Glutamatergic neuron (in vitro differentiated cells): ENCODE data around the gene NAA15. TPM values are rescaled to one million over a fixed set of nuclear protein-coding genes. Genes with fewer than 3 reads are reported as not detected.
A peak's percentile ranks its signal among the peaks of the same experiment; 100 is the strongest.

ENCODE experiments used
- DNase-seq: peaks from one replicate; pipeline ENCODE4 v3.0.0; 2022
- H3K27ac Mint-ChIP-seq: one replicate; pipeline ENCODE4 v1.8.0; 2020; ENCODE audit warnings: mild to moderate bottlenecking, mixed read lengths, inconsistent platforms; ENCODE audit not compliant: unreplicated experiment
- H3K27me3 Mint-ChIP-seq: one replicate; pipeline ENCODE4 v1.8.0; 2020; ENCODE audit warnings: mild to moderate bottlenecking, moderate library complexity, mixed read lengths, inconsistent platforms; ENCODE audit not compliant: unreplicated experiment
- H3K36me3 Mint-ChIP-seq: one replicate; pipeline ENCODE4 v1.8.0; 2020; ENCODE audit warnings: mild to moderate bottlenecking, mixed read lengths, inconsistent platforms; ENCODE audit not compliant: unreplicated experiment
- H3K4me1 Mint-ChIP-seq: one replicate; pipeline ENCODE4 v1.8.0; 2020; ENCODE audit warnings: mild to moderate bottlenecking, low read depth, mixed read lengths, inconsistent platforms; ENCODE audit not compliant: unreplicated experiment
- H3K4me3 Mint-ChIP-seq: one replicate; pipeline ENCODE4 v1.8.0; 2020; ENCODE audit warnings: mild to moderate bottlenecking, mixed read lengths, inconsistent platforms; ENCODE audit not compliant: unreplicated experiment
- H3K9me3 Mint-ChIP-seq: one replicate; pipeline ENCODE4 v1.8.0; 2020; ENCODE audit warnings: mild to moderate bottlenecking, moderate library complexity, mixed read lengths, inconsistent platforms; ENCODE audit not compliant: unreplicated experiment
- total RNA-seq: library from RNA; stranded (reverse); fragmentation: NEBNext Ultra II Directional; extraction: Animal tissue kit (Norgen Biotek cat#: 25700); gene quantifications from one replicate; pipeline ENCODE4 v1.2.1, GENCODE V29; 2021; ENCODE audit not compliant: unreplicated experiment
- TF ChIP-seq, protein P1 (sequence below): fragments of 200-600 bp; sonication (generic); IDR thresholded peaks from one replicate; pipeline ENCODE4 v1.5.0; 2021; ENCODE audit not compliant: partially characterized antibody, unreplicated experiment

Gene NAA15
- total RNA-seq, 1 donor from 2014 or later, result 44.9 TPM

- no peak overlapping the region for H3K27ac Mint-ChIP-seq
- TF ChIP-seq, protein P1, sequence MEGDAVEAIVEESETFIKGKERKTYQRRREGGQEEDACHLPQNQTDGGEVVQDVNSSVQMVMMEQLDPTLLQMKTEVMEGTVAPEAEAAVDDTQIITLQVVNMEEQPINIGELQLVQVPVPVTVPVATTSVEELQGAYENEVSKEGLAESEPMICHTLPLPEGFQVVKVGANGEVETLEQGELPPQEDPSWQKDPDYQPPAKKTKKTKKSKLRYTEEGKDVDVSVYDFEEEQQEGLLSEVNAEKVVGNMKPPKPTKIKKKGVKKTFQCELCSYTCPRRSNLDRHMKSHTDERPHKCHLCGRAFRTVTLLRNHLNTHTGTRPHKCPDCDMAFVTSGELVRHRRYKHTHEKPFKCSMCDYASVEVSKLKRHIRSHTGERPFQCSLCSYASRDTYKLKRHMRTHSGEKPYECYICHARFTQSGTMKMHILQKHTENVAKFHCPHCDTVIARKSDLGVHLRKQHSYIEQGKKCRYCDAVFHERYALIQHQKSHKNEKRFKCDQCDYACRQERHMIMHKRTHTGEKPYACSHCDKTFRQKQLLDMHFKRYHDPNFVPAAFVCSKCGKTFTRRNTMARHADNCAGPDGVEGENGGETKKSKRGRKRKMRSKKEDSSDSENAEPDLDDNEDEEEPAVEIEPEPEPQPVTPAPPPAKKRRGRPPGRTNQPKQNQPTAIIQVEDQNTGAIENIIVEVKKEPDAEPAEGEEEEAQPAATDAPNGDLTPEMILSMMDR, result no peak
- no peaks in the 10 kb centered on the region for H3K36me3 Mint-ChIP-seq
- DNase-seq, result no peak
- H3K4me3 Mint-ChIP-seq, result no peak overlapping the region
- H3K4me1 Mint-ChIP-seq, result no peaks in the 10 kb centered on the region
- H3K9me3 Mint-ChIP-seq, result no peaks in the 10 kb centered on the region
- peaks cover 4% of the 10 kb centered on the region for H3K27me3 Mint-ChIP-seq
Measured at GRCh38 chr4:139274790-139275189, 26.5 kb upstream of the NAA15 start.

- Mint-ChIP-seq H3K36me3 (no peaks in the 10 kb centered on the region), H3K9me3 (no peaks in the 10 kb centered on the region), H3K27me3 (peaks cover 6% of the 10 kb centered on the region), H3K27ac (no peak overlapping the region), H3K4me1 (no peaks in the 10 kb centered on the region), H3K4me3 (no peak overlapping the region)
- TF ChIP-seq, protein P1, result no peak
- no peak for DNase-seq
Measured at GRCh38 chr4:139275281-139275735, 26.0 kb upstream of the NAA15 start.

- H3K4me1 Mint-ChIP-seq, result no peaks in the 10 kb centered on the region
- peaks cover 6% of the 10 kb centered on the region for H3K27me3 Mint-ChIP-seq
- no peaks in the 10 kb centered on the region for H3K36me3 Mint-ChIP-seq
- H3K27ac Mint-ChIP-seq, result no peak overlapping the region
- H3K9me3 Mint-ChIP-seq, result no peaks in the 10 kb centered on the region
- H3K4me3 Mint-ChIP-seq, result peak overlapping the region; percentile 84
- TF ChIP-seq, protein P1, result no peak
- no peak for DNase-seq
Measured at GRCh38 chr4:139278485-139278884, 22.8 kb upstream of the NAA15 start.

DNA sequence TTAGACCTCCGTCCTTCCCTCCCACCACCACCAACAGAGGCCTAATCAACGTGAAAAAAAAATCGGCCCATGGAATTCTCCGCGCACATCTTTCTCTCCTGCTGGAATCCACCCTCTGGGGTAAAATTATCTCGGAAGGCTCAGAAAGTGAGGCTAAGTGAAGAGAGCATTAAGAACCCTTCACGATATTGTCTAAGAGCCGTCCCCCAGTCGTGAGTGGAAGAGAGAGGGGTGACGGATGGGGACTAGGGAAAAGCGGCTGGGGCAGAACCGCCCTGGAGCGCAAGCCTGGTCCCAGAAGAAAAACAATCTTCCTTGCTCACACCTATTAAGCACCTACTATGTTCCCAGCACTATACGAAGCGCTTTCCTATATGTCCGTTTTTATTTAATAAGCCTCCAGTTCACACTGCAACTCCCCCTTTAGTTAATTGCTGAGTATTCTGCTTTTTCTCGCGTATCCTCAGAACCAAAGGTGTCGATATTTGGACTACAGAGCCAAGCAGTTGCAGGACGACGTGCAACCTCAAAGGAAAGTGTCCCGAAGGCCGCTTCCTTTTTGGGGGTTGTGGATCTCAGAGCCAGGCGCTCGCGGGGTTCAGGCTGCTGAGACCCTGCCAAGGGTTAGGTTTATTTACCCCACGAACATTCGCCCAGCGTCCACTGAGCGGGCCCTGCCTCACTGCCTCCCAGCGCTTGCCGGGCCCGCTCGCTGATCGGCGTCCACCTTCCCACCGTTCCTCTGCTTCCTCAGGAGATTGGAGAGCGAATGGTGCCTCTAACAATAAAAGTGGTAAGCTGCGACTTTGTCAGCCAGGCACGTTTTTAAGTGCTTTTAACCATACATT is 22.2 kb upstream of the NAA15 start:
- TF ChIP-seq, protein P1, result no peak
- H3K27me3 Mint-ChIP-seq, result peaks cover 6% of the 10 kb centered on the region
- no peaks in the 10 kb centered on the region for H3K4me1 Mint-ChIP-seq
- no peaks in the 10 kb centered on the region for H3K36me3 Mint-ChIP-seq
- H3K9me3 Mint-ChIP-seq, result no peaks in the 10 kb centered on the region
- peak overlapping the region; percentile 84 for H3K4me3 Mint-ChIP-seq
- peak; percentile 35 for DNase-seq
- H3K27ac Mint-ChIP-seq, result no peak overlapping the region
